ENCODE data around the gene PSME3.

GRCh38 chr17:42798011-42798382, 35.2 kb upstream of the PSME3 start:
- TF ChIP-seq EZH2 (IDR thresholded peaks at IDR 0.05; ENCODE audit: borderline replicate concordance): no peak
- TF ChIP-seq, protein P1, sequence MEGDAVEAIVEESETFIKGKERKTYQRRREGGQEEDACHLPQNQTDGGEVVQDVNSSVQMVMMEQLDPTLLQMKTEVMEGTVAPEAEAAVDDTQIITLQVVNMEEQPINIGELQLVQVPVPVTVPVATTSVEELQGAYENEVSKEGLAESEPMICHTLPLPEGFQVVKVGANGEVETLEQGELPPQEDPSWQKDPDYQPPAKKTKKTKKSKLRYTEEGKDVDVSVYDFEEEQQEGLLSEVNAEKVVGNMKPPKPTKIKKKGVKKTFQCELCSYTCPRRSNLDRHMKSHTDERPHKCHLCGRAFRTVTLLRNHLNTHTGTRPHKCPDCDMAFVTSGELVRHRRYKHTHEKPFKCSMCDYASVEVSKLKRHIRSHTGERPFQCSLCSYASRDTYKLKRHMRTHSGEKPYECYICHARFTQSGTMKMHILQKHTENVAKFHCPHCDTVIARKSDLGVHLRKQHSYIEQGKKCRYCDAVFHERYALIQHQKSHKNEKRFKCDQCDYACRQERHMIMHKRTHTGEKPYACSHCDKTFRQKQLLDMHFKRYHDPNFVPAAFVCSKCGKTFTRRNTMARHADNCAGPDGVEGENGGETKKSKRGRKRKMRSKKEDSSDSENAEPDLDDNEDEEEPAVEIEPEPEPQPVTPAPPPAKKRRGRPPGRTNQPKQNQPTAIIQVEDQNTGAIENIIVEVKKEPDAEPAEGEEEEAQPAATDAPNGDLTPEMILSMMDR (IDR thresholded peaks at IDR 0.05; ENCODE audit: poor library complexity): no peak
